Measurements from ENCODE around the gene EEF2K.

DNA sequence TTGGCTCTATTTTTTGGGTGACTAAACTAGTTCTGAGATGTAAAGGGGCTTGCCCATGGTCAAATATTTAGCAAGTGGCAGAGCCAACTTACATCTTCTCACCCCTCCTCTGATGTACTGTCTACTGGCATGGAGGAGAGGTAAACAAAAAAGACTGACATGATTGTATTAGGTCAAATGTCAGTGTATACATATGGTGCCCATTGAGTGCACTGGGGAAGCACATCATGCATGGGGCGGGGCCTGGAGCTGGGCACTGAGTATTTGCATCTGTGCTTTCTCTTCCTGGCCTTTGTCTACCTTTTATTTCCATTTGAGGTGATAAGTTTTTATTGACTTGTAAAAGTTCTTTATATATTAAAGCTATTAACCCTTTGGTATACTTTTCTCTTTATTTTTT lies 68.8 kb downstream of the EEF2K start:
- TF ChIP-seq, protein P1, sequence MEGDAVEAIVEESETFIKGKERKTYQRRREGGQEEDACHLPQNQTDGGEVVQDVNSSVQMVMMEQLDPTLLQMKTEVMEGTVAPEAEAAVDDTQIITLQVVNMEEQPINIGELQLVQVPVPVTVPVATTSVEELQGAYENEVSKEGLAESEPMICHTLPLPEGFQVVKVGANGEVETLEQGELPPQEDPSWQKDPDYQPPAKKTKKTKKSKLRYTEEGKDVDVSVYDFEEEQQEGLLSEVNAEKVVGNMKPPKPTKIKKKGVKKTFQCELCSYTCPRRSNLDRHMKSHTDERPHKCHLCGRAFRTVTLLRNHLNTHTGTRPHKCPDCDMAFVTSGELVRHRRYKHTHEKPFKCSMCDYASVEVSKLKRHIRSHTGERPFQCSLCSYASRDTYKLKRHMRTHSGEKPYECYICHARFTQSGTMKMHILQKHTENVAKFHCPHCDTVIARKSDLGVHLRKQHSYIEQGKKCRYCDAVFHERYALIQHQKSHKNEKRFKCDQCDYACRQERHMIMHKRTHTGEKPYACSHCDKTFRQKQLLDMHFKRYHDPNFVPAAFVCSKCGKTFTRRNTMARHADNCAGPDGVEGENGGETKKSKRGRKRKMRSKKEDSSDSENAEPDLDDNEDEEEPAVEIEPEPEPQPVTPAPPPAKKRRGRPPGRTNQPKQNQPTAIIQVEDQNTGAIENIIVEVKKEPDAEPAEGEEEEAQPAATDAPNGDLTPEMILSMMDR (IDR thresholded peaks at IDR 0.05): no peak
- no peak for TF ChIP-seq POLR2A (IDR thresholded peaks at IDR 0.05)
